ENCODE data around the gene CRY2. TPM values are rescaled to one million over a fixed set of nuclear protein-coding genes. Genes with fewer than 3 reads are reported as not detected.

CRY2 gene
- total RNA-seq, 1 donor from 2014 or later = 62.3 TPM

- H3K27me3 ChIP-seq (ENCODE audit: low read depth) = no peaks in the 10 kb centered on the region
- intact Hi-C loops (cut with DNase I) = no loop called here
- H3K4me3 ChIP-seq = no peak overlapping the region
- no peak for TF ChIP-seq CTCF (IDR thresholded peaks at IDR 0.05)
- H3K27ac ChIP-seq = peak overlapping the region; percentile 80
- ATAC-seq = peak; percentile 81 to 88
- peaks cover 83% of the 10 kb centered on the region for H3K36me3 ChIP-seq
- H3K4me1 ChIP-seq = peaks cover 61% of the 10 kb centered on the region
- no peaks in the 10 kb centered on the region for H3K9me3 ChIP-seq
- peak; percentile 93 for DNase-seq
Measured at GRCh38 chr11:45859661-45860140, 12.4 kb downstream of the CRY2 start.

- intact Hi-C loops (cut with DNase I) = no loop called here
- DNase-seq = no peak
- H3K27me3 ChIP-seq (ENCODE audit: low read depth) = no peaks in the 10 kb centered on the region
- ATAC-seq = no peak
- peaks cover 55% of the 10 kb centered on the region for H3K4me1 ChIP-seq
- peak overlapping the region; percentile 80 for H3K27ac ChIP-seq
- no peak for TF ChIP-seq CTCF (IDR thresholded peaks at IDR 0.05)
- H3K9me3 ChIP-seq = no peaks in the 10 kb centered on the region
- no peak overlapping the region for H3K4me3 ChIP-seq
- peaks cover 87% of the 10 kb centered on the region for H3K36me3 ChIP-seq
Measured at GRCh38 chr11:45860348-45860747, 13.1 kb downstream of the CRY2 start.

GRCh38 chr11:45860764-45861510 is 13.7 kb downstream of the CRY2 start:
- TF ChIP-seq CTCF (IDR thresholded peaks at IDR 0.05) = no peak
- DNase-seq (peak; percentile 66), ATAC-seq (peak in 1 of 2 donors; percentile 6)
- intact Hi-C loops (cut with DNase I) = no loop called here
- H3K27ac ChIP-seq = peak overlapping the region; percentile 80
- H3K27me3 ChIP-seq (ENCODE audit: low read depth) = no peaks in the 10 kb centered on the region
- peaks cover 87% of the 10 kb centered on the region for H3K36me3 ChIP-seq
- H3K4me3 ChIP-seq = no peak overlapping the region
- H3K4me1 ChIP-seq = peaks cover 49% of the 10 kb centered on the region
- H3K9me3 ChIP-seq = no peaks in the 10 kb centered on the region

- intact Hi-C loops (cut with DNase I) = no loop called here
- peaks cover 18% of the 10 kb centered on the region for H3K4me1 ChIP-seq
- no peak overlapping the region for H3K27ac ChIP-seq
- TF ChIP-seq CTCF (IDR thresholded peaks at IDR 0.05) = no peak
- DNase-seq = no peak
- H3K36me3 ChIP-seq = peaks cover 97% of the 10 kb centered on the region
- H3K4me3 ChIP-seq = no peak overlapping the region
- no peaks in the 10 kb centered on the region for H3K27me3 ChIP-seq (ENCODE audit: low read depth)
- no peak for ATAC-seq
- H3K9me3 ChIP-seq = no peaks in the 10 kb centered on the region
Measured at GRCh38 chr11:45864041-45864440, 16.8 kb downstream of the CRY2 start.

GRCh38 chr11:45869551-45869950 is 22.3 kb downstream of the CRY2 start:
- DNase-seq = no peak
- H3K4me1 ChIP-seq = no peaks in the 10 kb centered on the region
- TF ChIP-seq CTCF (IDR thresholded peaks at IDR 0.05) = no peak
- no peaks in the 10 kb centered on the region for H3K9me3 ChIP-seq
- peaks cover 100% of the 10 kb centered on the region for H3K36me3 ChIP-seq
- no peak for ATAC-seq
- intact Hi-C loops (cut with DNase I) = no loop called here
- no peak overlapping the region for H3K27ac ChIP-seq
- no peaks in the 10 kb centered on the region for H3K27me3 ChIP-seq (ENCODE audit: low read depth)
- H3K4me3 ChIP-seq = no peak overlapping the region
